Left renal cortex interstitium (tissue), 4 donors: ENCODE measurements around the gene PHPT1. TPM values are rescaled to one million over a fixed set of nuclear protein-coding genes. Genes with fewer than 3 reads are reported as not detected.
"Not testable (repeated sequence)": the region's sequence is repeated elsewhere in the genome, so short reads cannot be mapped to it uniquely, and the experiment has no call there.

ENCODE experiments used
- DNase-seq, 4 donors: peaks; one replicate each; pipeline ENCODE4 v3.0.0-alpha.2; 2013; ENCODE audit warnings: low read depth in 4 of 4, low spot score in 2 of 4, missing footprints in 1 of 4
- polyA plus RNA-seq, 4 donors: library from polyadenylated mRNA; unstranded; fragments of 120-200 nt; gene quantifications; one replicate each; pipeline ENCODE4 v1.2.1, GENCODE V29; 2013; ENCODE audit not compliant: insufficient read length in 4 of 4

PHPT1 gene
- polyA plus RNA-seq, 4 donors: 60.1 to 135 (median 115) TPM

- DNase-seq: no peak
These were observed 32.5 kb downstream of the PHPT1 start for GRCh38 chr9:136881691-136882108.

GRCh38 chr9:136882109-136882946 is 33.1 kb downstream of the PHPT1 start:
- DNase-seq: no peak

- DNase-seq: not testable (repeated sequence)
These were observed 33.7 kb downstream of the PHPT1 start for GRCh38 chr9:136882947-136883283.

DNA sequence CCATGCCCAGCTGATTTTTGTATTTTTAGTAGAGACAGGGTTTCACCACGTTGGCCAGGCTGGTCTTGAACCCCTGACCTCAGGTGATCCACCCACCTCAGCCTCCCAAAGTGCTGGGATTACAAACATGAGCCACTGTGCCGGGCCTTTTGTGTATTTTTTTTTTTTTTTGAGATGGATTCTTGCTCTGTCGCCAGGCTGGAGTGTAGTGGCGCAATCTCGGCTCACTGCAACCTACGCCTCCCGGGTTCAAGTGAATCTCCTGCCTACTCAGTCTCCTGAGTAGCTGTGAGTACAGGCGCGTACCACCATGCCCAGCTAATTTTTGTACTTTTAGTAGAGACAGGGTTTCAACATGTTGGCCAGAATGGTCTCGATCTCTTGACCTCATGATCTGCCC is 34.5 kb downstream of the PHPT1 start:
- DNase-seq: not testable (repeated sequence)

GRCh38 chr9:136885950-136886578 is 36.9 kb downstream of the PHPT1 start, which contains the start of gene TRAF2:
TRAF2 (plus strand) TSS chr9:136886516; CDS start chr9:136898741, 12,225 bp downstream.
- DNase-seq: peak; percentile 87 to 96 (median 94)

DNA sequence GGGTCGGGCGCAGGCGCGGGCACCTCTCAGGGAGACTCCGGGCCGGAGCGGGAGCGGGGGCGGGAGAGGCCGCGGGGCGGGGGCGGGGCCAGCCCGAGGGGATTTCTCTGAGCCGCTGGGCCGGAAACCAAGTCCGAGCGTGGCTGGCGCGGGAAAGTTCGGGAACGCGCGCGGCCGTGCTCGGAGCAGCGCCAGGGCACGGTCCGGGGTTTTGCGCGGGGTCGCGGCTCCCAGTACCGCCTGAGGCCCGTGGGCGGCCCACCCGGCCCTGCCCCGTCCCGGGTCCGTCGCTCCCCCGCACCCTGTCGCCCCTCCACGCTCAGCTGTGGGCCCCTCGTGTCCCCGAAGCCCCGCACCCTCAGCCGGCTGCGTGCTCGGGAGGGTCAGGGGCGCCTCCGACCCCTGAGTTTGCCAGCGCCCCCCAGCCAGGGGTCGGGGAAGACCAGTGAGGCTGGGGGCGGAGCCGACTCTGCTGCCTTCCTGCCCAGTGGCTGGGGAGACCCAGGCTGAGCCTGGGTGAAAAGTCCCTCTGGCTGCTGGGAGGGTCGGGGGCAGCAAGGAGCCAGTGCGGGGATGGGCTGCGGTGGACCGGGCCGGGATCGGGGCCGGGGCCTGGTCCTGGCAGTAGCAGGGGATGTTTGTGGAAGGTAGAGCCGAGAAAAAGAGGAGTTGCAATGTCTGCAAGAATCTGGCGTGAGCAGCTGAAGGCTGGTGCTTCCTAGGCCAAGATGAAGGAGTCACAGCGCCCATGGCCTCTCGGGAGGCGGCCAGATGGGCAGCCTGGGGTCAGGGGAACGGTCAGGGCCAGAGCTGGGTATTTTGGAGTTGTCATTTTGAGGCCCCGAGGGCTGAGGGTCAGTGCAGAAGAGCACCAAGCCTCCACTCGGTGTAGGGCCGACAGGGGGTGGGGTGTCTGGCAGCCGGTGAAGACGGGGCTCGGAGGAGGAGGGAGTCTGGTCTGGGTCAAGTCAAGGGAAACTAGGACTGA is 37.7 kb downstream of the PHPT1 start:
- no peak for DNase-seq

DNA sequence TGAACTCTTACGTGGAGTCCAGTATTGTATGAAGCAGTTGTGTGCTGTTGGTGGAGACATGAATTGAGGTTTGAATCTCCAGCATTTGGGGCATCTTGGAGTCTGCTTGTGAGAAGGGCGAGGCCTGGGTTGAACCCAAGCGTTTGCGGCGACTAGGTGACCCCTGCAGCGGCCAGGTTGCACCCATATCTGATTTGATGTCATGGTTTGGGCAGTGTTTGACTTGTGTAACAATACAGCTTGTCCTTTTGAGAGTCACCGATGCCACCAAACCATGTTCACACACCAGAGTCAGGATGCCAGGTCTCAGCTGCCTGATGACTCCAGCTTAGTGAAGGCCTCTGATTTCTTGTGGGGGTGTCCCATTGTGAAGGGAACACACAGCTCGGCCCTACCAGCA is 39.2 kb downstream of the PHPT1 start:
- DNase-seq: no peak

- DNase-seq: no peak
These were observed 40.6 kb downstream of the PHPT1 start for GRCh38 chr9:136889858-136890257.

- no peak for DNase-seq
These were observed 41.5 kb downstream of the PHPT1 start for GRCh38 chr9:136890661-136891060.

GRCh38 chr9:136896027-136896426 is 46.8 kb downstream of the PHPT1 start:
- DNase-seq: no peak

GRCh38 chr9:136898483-136899100 is 49.4 kb downstream of the PHPT1 start:
- no peak for DNase-seq

- no peak for DNase-seq
These were observed 50.0 kb downstream of the PHPT1 start for GRCh38 chr9:136899196-136899595.

GRCh38 chr9:136900556-136900955 is 51.3 kb downstream of the PHPT1 start:
- DNase-seq: no peak

Other genes starting within 250 kb of the PHPT1 start
- gene EGFL7, start 186.5 kb upstream of the PHPT1 start, polyA plus RNA-seq: 10 to 100 TPM; 50.5 to 85.7 (median 72.4) TPM
- gene AGPAT2, start 162.0 kb upstream of the PHPT1 start, polyA plus RNA-seq: 10 to 100 TPM; 39.4 to 61.8 (median 52.5) TPM
- 10 to 100 TPM; 28.5 to 47.3 (median 40.1) TPM for gene DIPK1B, start 136.8 kb upstream of the PHPT1 start, polyA plus RNA-seq
- 1 to 10 TPM in 3 of 4 donors, under 1 TPM in 1; 0.47 to 2.0 (median 1.4) TPM for gene LCN10, start 106.5 kb upstream of the PHPT1 start, polyA plus RNA-seq
- gene LCN6, start 100.9 kb upstream of the PHPT1 start, polyA plus RNA-seq: not detected
- gene LCN8, start 91.2 kb upstream of the PHPT1 start, polyA plus RNA-seq: under 1 TPM in 3 of 4 donors, not detected in 1; 0.25 to 0.55 (median 0.49) TPM
- gene LCN15, start 84.9 kb upstream of the PHPT1 start, polyA plus RNA-seq: under 1 TPM; 0.07 to 0.17 (median 0.12) TPM
- 100 to 1,000 TPM in 1 of 4 donors, 10 to 100 TPM in 3; 68.8 to 101 (median 78.3) TPM for gene TMEM141, start 58.1 kb upstream of the PHPT1 start, polyA plus RNA-seq
- 1 to 10 TPM; 3.7 to 7.7 (median 5.4) TPM for gene CCDC183, start 53.1 kb upstream of the PHPT1 start, polyA plus RNA-seq
- gene RABL6, start 41.5 kb upstream of the PHPT1 start, polyA plus RNA-seq: 10 to 100 TPM; 55.1 to 83.6 (median 75.9) TPM
- gene AJM1, start 6.9 kb upstream of the PHPT1 start, polyA plus RNA-seq: 1 to 10 TPM in 3 of 4 donors, under 1 TPM in 1; 0.68 to 1.8 (median 1.3) TPM
- 10 to 100 TPM in 2 of 4 donors, 1 to 10 TPM in 2; 3.5 to 13.4 (median 8.9) TPM for gene MAMDC4, start 2.9 kb downstream of the PHPT1 start, polyA plus RNA-seq
- 100 to 1,000 TPM; 342 to 455 (median 391) TPM for gene EDF1, start 16.9 kb downstream of the PHPT1 start, polyA plus RNA-seq
- 10 to 100 TPM; 11.2 to 17.9 (median 14.8) TPM for gene TRAF2, start 37.1 kb downstream of the PHPT1 start, polyA plus RNA-seq
- gene FBXW5, start 95.3 kb downstream of the PHPT1 start, polyA plus RNA-seq: 10 to 100 TPM; 37.8 to 69.9 (median 60.6) TPM
- gene C8G, start 95.8 kb downstream of the PHPT1 start, polyA plus RNA-seq: 1 to 10 TPM in 2 of 4 donors, under 1 TPM in 2; 0.51 to 1.2 (median 1.0) TPM
- gene LCN12, start 102.9 kb downstream of the PHPT1 start, polyA plus RNA-seq: 10 to 100 TPM; 15.7 to 53.5 (median 30.7) TPM
- 10 to 100 TPM; 34.0 to 80.6 (median 34.4) TPM for gene PTGDS, start 128.1 kb downstream of the PHPT1 start, polyA plus RNA-seq
- gene LCNL1, start 133.6 kb downstream of the PHPT1 start, polyA plus RNA-seq: under 1 TPM in 3 of 4 donors, not detected in 1; 0.08 to 0.41 (median 0.17) TPM
- gene PAXX, start 143.0 kb downstream of the PHPT1 start, polyA plus RNA-seq: 10 to 100 TPM; 22.4 to 53.2 (median 41.4) TPM
- gene CLIC3, start 147.2 kb downstream of the PHPT1 start, polyA plus RNA-seq: 1 to 10 TPM in 1 of 4 donors, under 1 TPM in 3; 0.49 to 1.2 (median 0.74) TPM
- 10 to 100 TPM; 36.4 to 60.9 (median 55.4) TPM for gene ABCA2, start 178.8 kb downstream of the PHPT1 start, polyA plus RNA-seq
- under 1 TPM in 2 of 4 donors, not detected in 2; 0.08 to 0.12 TPM for gene FUT7, start 182.7 kb downstream of the PHPT1 start, polyA plus RNA-seq
- 10 to 100 TPM; 19.8 to 46.8 (median 34.4) TPM for gene NPDC1, start 196.8 kb downstream of the PHPT1 start, polyA plus RNA-seq
- 1 to 10 TPM; 2.8 to 6.0 (median 5.1) TPM for gene ENTPD2, start 204.7 kb downstream of the PHPT1 start, polyA plus RNA-seq
- gene SAPCD2, start 221.1 kb downstream of the PHPT1 start, polyA plus RNA-seq: 10 to 100 TPM in 1 of 4 donors, 1 to 10 TPM in 3; 5.5 to 10.0 (median 8.6) TPM
- gene UAP1L1, start 228.1 kb downstream of the PHPT1 start, polyA plus RNA-seq: 1 to 10 TPM; 4.2 to 7.4 (median 5.9) TPM
- gene MAN1B1, start 237.6 kb downstream of the PHPT1 start, polyA plus RNA-seq: 10 to 100 TPM; 46.5 to 70.7 (median 63.1) TPM